WTC11 (cell line): ENCODE measurements around the gene FREM2.

ENCODE experiments used
- TF ChIP-seq, protein P1 (sequence below): fragments of 200-600 bp; IDR thresholded peaks from 2 replicates; pipeline ENCODE4 v1.8.0; 2022; ENCODE audit warnings: antibody characterized with exemption
- TF ChIP-seq, protein P2 (sequence below): sonication (generic); formaldehyde crosslinking; conservative IDR thresholded peaks from 2 replicates; pipeline ENCODE4 v1.8.1; 2022; ENCODE audit warnings: mild to moderate bottlenecking, missing genetic modification reagents

DNA sequence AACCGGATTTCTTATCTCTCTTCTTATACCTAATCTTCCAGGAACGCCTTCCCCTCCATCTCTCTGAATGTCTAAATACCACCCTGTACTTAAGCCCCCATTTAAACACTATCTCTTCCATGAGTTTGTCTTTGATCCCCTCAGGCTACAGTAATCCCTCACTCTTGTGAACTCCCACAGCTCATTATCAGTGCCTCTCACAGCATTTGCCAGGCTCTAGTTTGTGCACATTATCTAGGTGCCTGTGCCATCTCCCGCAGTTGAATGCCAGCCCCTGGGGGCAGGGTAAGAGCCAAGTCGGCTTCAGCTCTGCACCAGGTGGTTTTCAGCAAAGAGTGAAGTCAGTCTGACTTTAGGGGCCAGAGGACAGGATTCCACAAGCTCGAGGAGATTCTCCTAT, 71.4 kb downstream of the FREM2 start:
- TF ChIP-seq, protein P1, sequence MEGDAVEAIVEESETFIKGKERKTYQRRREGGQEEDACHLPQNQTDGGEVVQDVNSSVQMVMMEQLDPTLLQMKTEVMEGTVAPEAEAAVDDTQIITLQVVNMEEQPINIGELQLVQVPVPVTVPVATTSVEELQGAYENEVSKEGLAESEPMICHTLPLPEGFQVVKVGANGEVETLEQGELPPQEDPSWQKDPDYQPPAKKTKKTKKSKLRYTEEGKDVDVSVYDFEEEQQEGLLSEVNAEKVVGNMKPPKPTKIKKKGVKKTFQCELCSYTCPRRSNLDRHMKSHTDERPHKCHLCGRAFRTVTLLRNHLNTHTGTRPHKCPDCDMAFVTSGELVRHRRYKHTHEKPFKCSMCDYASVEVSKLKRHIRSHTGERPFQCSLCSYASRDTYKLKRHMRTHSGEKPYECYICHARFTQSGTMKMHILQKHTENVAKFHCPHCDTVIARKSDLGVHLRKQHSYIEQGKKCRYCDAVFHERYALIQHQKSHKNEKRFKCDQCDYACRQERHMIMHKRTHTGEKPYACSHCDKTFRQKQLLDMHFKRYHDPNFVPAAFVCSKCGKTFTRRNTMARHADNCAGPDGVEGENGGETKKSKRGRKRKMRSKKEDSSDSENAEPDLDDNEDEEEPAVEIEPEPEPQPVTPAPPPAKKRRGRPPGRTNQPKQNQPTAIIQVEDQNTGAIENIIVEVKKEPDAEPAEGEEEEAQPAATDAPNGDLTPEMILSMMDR: no peak
- TF ChIP-seq, protein P2, sequence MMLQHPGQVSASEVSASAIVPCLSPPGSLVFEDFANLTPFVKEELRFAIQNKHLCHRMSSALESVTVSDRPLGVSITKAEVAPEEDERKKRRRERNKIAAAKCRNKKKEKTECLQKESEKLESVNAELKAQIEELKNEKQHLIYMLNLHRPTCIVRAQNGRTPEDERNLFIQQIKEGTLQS (CRISPR knock-in tag): no peak
